ENCODE data around the gene HPCAL1.
A peak's percentile ranks its signal among the peaks of the same experiment; 100 is the strongest.

HPCAL1 gene

GRCh38 chr2:10373931-10374330, 71.2 kb downstream of the HPCAL1 start:
- TF ChIP-seq CTCF (IDR thresholded peaks at IDR 0.05; ENCODE audit: low read depth, low read length, missing control alignments), result no peak
- DNase-seq (ENCODE audit: low read depth), result no peak
- H3K4me3 ChIP-seq (ENCODE audit: low read depth, low read length), result no peak overlapping the region

- H3K4me3 ChIP-seq (ENCODE audit: low read depth, low read length), result no peak overlapping the region
- DNase-seq (ENCODE audit: low read depth), result no peak
- TF ChIP-seq CTCF (IDR thresholded peaks at IDR 0.05; ENCODE audit: low read depth, low read length, missing control alignments), result no peak
Measured at GRCh38 chr2:10374362-10374943, 71.7 kb downstream of the HPCAL1 start.

GRCh38 chr2:10375570-10376281, 73.0 kb downstream of the HPCAL1 start:
- TF ChIP-seq CTCF (IDR thresholded peaks at IDR 0.05; ENCODE audit: low read depth, low read length, missing control alignments), result no peak
- H3K4me3 ChIP-seq (ENCODE audit: low read depth, low read length), result no peak overlapping the region
- DNase-seq (ENCODE audit: low read depth), result no peak

- H3K4me3 ChIP-seq (ENCODE audit: low read depth, low read length), result no peak overlapping the region
- TF ChIP-seq CTCF (IDR thresholded peaks at IDR 0.05; ENCODE audit: low read depth, low read length, missing control alignments), result no peak
- no peak for DNase-seq (ENCODE audit: low read depth)
Measured at GRCh38 chr2:10377052-10377746, 74.5 kb downstream of the HPCAL1 start.

GRCh38 chr2:10377747-10378085, 75.0 kb downstream of the HPCAL1 start:
- DNase-seq (ENCODE audit: low read depth), result no peak
- TF ChIP-seq CTCF (IDR thresholded peaks at IDR 0.05; ENCODE audit: low read depth, low read length, missing control alignments), result no peak
- H3K4me3 ChIP-seq (ENCODE audit: low read depth, low read length), result no peak overlapping the region

GRCh38 chr2:10378189-10378588, 75.5 kb downstream of the HPCAL1 start:
- H3K4me3 ChIP-seq (ENCODE audit: low read depth, low read length), result no peak overlapping the region
- no peak for TF ChIP-seq CTCF (IDR thresholded peaks at IDR 0.05; ENCODE audit: low read depth, low read length, missing control alignments)
- DNase-seq (ENCODE audit: low read depth), result peak; percentile 83

Data from GM12864 (cell line).